GM12875 (cell line): Measurements from ENCODE around the gene POLD1.
"Not testable (repeated sequence)": the region's sequence is repeated elsewhere in the genome, so short reads cannot be mapped to it uniquely, and the experiment has no call there.

Experiments
- H3K4me3 ChIP-seq: one replicate; pipeline ENCODE4 v1.5.1; 2011; ENCODE audit warnings: low read depth, low read length, control low read depth
- CTCF ChIP-seq: IDR thresholded peaks from 2 replicates; pipeline ENCODE4 v1.5.1; 2011; ENCODE audit warnings: low read depth, mild to moderate bottlenecking, control low read depth, inconsistent platforms, low read length, moderate library complexity, borderline replicate concordance; ENCODE audit not compliant: insufficient read depth

POLD1 gene

GRCh38 chr19:50383852-50384684, at the start of gene POLD1:
Gene POLD1 (plus strand): TSS chr19:50384347. CDS start chr19:50398852, 14,505 bp downstream.
- no peak for TF ChIP-seq CTCF
- H3K4me3 ChIP-seq, result peak within 1 kb of the TSS; percentile 82

DNA sequence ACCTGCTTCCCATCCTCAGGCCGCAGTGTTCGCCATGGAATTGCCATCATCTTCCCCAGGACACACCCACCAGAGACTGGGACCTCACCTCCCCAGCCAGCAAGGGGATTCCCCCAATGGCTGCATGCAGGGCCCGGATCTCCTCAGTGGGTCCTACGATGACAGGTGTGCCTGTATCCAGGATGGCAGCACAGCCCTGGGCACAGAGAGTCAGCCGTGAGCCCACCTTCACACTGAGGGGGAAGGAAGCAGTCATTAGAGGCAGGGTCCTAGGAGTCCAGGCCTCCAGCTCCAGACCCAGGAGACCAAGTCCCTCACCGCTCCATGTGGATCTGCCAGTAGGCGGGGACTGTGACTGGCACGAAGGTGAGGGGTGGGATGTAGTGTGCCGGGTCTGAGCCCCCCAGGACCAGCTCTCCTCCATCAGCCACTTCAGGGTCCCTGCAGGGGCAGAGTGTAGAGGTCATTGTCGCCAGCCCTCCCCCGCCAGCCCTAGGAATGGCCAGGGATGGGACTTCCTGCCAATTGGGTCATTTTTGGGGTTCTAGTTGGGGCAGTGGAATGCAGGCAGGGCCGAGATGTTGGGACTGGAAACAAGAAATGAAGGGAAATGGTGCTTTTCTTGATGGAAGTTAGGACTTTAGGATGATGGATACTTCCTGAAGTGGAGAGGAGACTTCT, 49.3 kb upstream of the POLD1 start:
- no peak for TF ChIP-seq CTCF
- no peak overlapping the region for H3K4me3 ChIP-seq

DNA sequence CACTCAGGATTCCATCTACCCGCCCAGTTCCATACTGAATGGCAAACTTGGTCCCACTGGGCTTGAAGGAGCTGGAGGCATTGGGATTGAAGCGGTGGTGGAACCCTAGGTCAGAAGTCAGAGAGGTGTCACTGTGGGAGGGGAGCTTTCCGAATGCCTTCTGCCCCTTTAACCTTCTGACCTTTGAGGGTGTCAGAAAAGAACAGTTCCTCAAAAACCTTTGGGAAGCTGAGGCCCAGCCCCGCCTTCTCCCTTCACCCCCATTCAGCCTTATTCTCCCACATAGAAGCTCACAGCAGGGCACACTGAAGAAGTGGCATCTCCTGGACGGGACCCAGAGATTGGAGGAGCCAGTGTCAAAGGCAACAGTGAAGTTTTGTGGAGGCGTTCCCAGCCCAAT, 47.1 kb upstream of the POLD1 start:
- H3K4me3 ChIP-seq, result not testable (repeated sequence)

DNA sequence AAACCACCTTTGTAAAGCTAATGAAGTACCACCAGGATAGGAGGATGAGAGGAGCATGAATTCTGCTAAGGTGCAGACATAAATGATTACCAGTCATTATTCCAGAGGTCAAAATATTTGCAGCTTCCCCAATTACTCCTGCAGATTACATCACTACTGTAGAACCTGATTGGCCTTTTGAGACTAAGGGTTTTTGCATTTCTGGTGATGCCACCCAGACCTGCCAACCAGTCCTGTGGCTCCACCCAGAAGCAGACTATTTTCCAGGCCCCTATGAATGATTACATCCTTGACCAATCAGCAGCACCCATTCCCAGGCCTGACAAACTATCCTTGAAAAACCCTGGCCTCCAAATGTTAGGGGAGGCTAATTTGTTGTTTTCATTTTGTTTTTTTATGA, 43.8 kb upstream of the POLD1 start:
- TF ChIP-seq CTCF, result no peak
- peak overlapping the region; percentile 16 for H3K4me3 ChIP-seq

DNA sequence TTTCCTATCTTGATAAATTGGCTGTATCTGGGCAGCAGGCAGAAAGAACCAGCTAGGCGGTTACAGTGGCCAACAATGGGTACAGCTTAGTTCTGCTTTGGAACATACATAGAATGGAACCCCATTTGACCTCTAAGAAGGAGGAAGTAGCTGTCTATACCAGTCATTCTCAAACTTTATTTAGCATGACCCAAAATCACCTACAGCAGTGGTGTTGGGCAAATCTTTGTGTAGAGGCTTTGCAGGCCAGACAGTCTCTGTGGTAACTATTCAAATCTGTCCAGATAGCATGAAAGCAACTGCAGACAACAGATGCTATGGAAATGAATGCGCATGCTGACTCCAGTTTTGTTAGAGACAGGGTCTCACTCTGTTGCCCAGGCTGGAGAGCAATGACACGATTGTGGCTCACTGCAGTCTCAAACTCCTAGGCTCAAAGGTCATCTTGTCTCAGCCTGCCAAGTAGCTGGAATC, 43.0 kb upstream of the POLD1 start:
- H3K4me3 ChIP-seq, result peak overlapping the region; percentile 18
- no peak for TF ChIP-seq CTCF

DNA sequence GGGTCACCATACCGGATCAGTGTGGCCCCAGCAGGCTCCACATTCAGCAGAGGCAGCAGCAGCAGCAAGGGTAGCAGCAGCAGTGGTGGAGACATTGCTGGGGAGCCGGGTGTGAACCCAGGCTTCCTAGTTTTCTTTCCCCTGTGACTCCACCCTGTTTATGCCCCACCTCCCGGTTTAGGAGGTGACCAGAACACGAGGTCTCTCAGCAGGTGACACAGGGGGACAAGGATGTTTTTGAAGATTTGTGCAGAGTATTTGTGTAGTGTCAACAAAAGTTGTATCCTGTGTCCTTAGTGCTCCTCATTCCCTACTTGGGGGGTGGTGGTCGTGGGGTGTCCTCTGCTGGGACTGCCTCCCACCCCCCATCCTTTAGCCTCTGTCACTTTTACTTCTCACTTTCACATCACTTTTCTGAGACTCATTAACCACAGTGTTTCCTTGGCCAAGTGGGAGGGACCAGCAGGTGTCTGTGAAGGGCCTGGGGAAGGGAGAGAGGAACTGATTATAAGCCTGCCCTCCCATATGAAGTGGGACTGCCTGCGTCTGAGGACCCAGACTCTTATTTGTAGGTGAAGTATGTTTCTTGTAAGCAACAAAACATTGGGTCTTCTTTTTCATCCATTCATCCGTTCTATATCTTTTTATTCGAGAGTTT, 39.4 kb upstream of the POLD1 start:
- no peak for TF ChIP-seq CTCF
- peak overlapping the region; percentile 69 for H3K4me3 ChIP-seq

DNA sequence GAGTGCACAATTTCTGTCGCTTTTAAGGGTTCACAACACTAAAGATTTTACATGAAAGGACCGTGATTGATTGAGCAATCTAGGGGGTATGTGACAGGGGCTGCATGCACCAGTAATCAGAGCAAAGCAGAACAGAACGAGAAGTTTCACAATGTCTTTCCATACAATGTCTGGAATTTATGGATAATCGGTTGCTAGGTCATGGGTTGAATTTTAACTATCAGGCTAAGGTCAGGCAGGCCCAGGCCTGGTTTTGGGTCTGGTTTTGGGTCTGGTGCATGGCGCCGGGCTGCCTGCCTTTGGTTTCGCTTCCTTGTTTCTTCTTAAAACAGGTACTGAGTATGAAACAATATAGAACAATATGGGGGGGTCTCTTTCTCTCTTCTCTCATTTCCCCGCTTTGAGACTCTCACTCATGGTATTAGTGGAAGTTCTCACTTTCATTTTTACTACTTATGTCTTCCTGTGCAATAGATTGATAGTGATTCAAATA, 37.0 kb upstream of the POLD1 start:
- not testable (repeated sequence) for H3K4me3 ChIP-seq
